GM21825 (cell line): Measurements from ENCODE around the gene DSCAM.

Source experiments
- ATAC-seq: cut with Tn5 transposase; IDR thresholded peaks from one replicate; pipeline ENCODE4 v1.9.1; 2021; ENCODE audit warnings: mild to moderate bottlenecking, moderate library complexity; ENCODE audit not compliant: unreplicated experiment

DSCAM gene

GRCh38 chr21:40153351-40153750, 693.6 kb downstream of the DSCAM start:
- ATAC-seq: no peak

- no peak for ATAC-seq
Observed at GRCh38 chr21:40152476-40152875, 694.5 kb downstream of the DSCAM start.

- no peak for ATAC-seq
Observed at GRCh38 chr21:40151611-40152010, 695.3 kb downstream of the DSCAM start.

- no peak for ATAC-seq
Observed at GRCh38 chr21:40146216-40146837, 700.6 kb downstream of the DSCAM start.

GRCh38 chr21:40143822-40144525, 703.0 kb downstream of the DSCAM start:
- ATAC-seq: no peak

GRCh38 chr21:40141621-40142020, 705.3 kb downstream of the DSCAM start:
- ATAC-seq: no peak

- no peak for ATAC-seq
Observed at GRCh38 chr21:40140675-40141074, 706.3 kb downstream of the DSCAM start.

GRCh38 chr21:40139636-40140035, 707.3 kb downstream of the DSCAM start:
- ATAC-seq: no peak

- ATAC-seq: no peak
Observed at GRCh38 chr21:40136571-40136970, 710.4 kb downstream of the DSCAM start.

GRCh38 chr21:40134731-40135492, 712.0 kb downstream of the DSCAM start:
- ATAC-seq: no peak

- no peak for ATAC-seq
Observed at GRCh38 chr21:40130476-40130875, 716.5 kb downstream of the DSCAM start.

- no peak for ATAC-seq
Observed at GRCh38 chr21:40129809-40130208, 717.1 kb downstream of the DSCAM start.

- no peak for ATAC-seq
Observed at GRCh38 chr21:40128891-40129290, 718.1 kb downstream of the DSCAM start.

GRCh38 chr21:40120940-40121575, 725.9 kb downstream of the DSCAM start:
- ATAC-seq: no peak

- ATAC-seq: no peak
Observed at GRCh38 chr21:40118527-40118926, 728.4 kb downstream of the DSCAM start.

GRCh38 chr21:40117236-40117635, 729.7 kb downstream of the DSCAM start:
- no peak for ATAC-seq

- ATAC-seq: no peak
Observed at GRCh38 chr21:40115775-40116174, 731.2 kb downstream of the DSCAM start.

GRCh38 chr21:40102682-40103081, 744.3 kb downstream of the DSCAM start:
- ATAC-seq: no peak

- ATAC-seq: no peak
Observed at GRCh38 chr21:40099809-40100208, 747.1 kb downstream of the DSCAM start.

- no peak for ATAC-seq
Observed at GRCh38 chr21:40095477-40095876, 751.5 kb downstream of the DSCAM start.

GRCh38 chr21:40080385-40080784, 766.6 kb downstream of the DSCAM start:
- ATAC-seq: no peak
